Measurements from ENCODE around the gene TPSD1.

TPSD1 gene

GRCh38 chr16:1305823-1306222, 50.0 kb downstream of the TPSD1 start:
- Histone ChIP-seq H3K9ac (no peak overlapping the region), H3K27ac (no peak overlapping the region), H3K4me1 (ENCODE audit: low read depth, poor library complexity, severe bottlenecking) (peaks cover 13% of the 10 kb centered on the region), H3K36me3 (ENCODE audit: insufficient read depth) (no peaks in the 10 kb centered on the region), H3K79me2 (ENCODE audit: insufficient read depth, low read depth) (peaks cover 10% of the 10 kb centered on the region), H3K27me3 (ENCODE audit: insufficient read depth, low read depth) (peaks cover 14% of the 10 kb centered on the region), H3K4me2 (no peak overlapping the region), H2AFZ (ENCODE audit: low read depth) (no peak overlapping the region), H4K20me1 (ENCODE audit: insufficient read depth) (peaks cover 8% of the 10 kb centered on the region), H3K4me3 (IDR thresholded peaks at IDR 0.05; ENCODE audit: insufficient read depth, low read depth, low read length) (no peak overlapping the region)
- TF ChIP-seq CTCF (conservative IDR thresholded peaks at IDR 0.05; ENCODE audit: low read depth, low read length), result no peak

GRCh38 chr16:1306334-1306733, 50.5 kb downstream of the TPSD1 start:
- Histone ChIP-seq H2AFZ (ENCODE audit: low read depth) (no peak overlapping the region), H3K27me3 (ENCODE audit: insufficient read depth, low read depth) (peaks cover 10% of the 10 kb centered on the region), H3K4me3 (IDR thresholded peaks at IDR 0.05; ENCODE audit: insufficient read depth, low read depth, low read length) (no peak overlapping the region), H3K9ac (no peak overlapping the region), H3K4me1 (ENCODE audit: low read depth, poor library complexity, severe bottlenecking) (peaks cover 18% of the 10 kb centered on the region), H3K27ac (no peak overlapping the region), H3K79me2 (ENCODE audit: insufficient read depth, low read depth) (peaks cover 15% of the 10 kb centered on the region), H3K4me2 (no peak overlapping the region), H4K20me1 (ENCODE audit: insufficient read depth) (peaks cover 13% of the 10 kb centered on the region), H3K36me3 (ENCODE audit: insufficient read depth) (no peaks in the 10 kb centered on the region)
- TF ChIP-seq CTCF (conservative IDR thresholded peaks at IDR 0.05; ENCODE audit: low read depth, low read length), result no peak

- Histone ChIP-seq H3K27ac (peak overlapping the region; percentile 99), H3K36me3 (ENCODE audit: insufficient read depth) (peaks cover 6% of the 10 kb centered on the region; the same call in 1 of the 2 replicates), H3K9ac (peak overlapping the region; percentile 100), H3K27me3 (ENCODE audit: insufficient read depth, low read depth) (no peaks in the 10 kb centered on the region), H2AFZ (ENCODE audit: low read depth) (peak overlapping the region; percentile 85; the same call in 1 of the 2 replicates), H3K4me1 (ENCODE audit: low read depth, poor library complexity, severe bottlenecking) (peaks cover 24% of the 10 kb centered on the region), H4K20me1 (ENCODE audit: insufficient read depth) (peaks cover 31% of the 10 kb centered on the region), H3K79me2 (ENCODE audit: insufficient read depth, low read depth) (peaks cover 35% of the 10 kb centered on the region), H3K4me3 (IDR thresholded peaks at IDR 0.05; ENCODE audit: insufficient read depth, low read depth, low read length) (no peak overlapping the region), H3K4me2 (0 out of 2 replicates have a peak overlapping the region, but pooled peaks have one; percentile 15)
- no peak for TF ChIP-seq CTCF (conservative IDR thresholded peaks at IDR 0.05; ENCODE audit: low read depth, low read length)
These were observed 52.4 kb downstream of the TPSD1 start for GRCh38 chr16:1308036-1308976.

Measured in KMS-11 (cell line).